Activated CD8-positive, alpha-beta T cell treated with anti-CD3 and anti-CD28 coated beads for 36 hours (primary cell): ENCODE measurements around the gene RPS6KA2. TPM values are rescaled to one million over a fixed set of nuclear protein-coding genes. Genes with fewer than 3 reads are reported as not detected.

Experiments
- ATAC-seq: fragments of 200-7000 bp; cut with Tn5 transposase; one replicate; pipeline ENCODE4 v1.10.0; 2021; ENCODE audit warnings: mild to moderate bottlenecking, moderate library complexity
- CTCF ChIA-PET: fragments of 350-600 bp; sonication (Branson Sonifier 250); formaldehyde crosslinking; loops from one replicate; lab custom pipeline; 2021; ENCODE audit warnings: antibody characterized with exemption; lab: Charles Lee
- POLR2A ChIA-PET: fragments of 350-600 bp; sonication (Branson Sonifier 250); formaldehyde crosslinking; loops from one replicate; lab custom pipeline; 2021; ENCODE audit warnings: antibody characterized with exemption; lab: Charles Lee
- DNase-seq: peaks from one replicate; pipeline ENCODE4 v3.0.0-alpha.2; 2020
- H3K27ac Mint-ChIP-seq: one replicate; pipeline ENCODE4 v1.8.0; 2021; ENCODE audit warnings: mild to moderate bottlenecking, mixed read lengths
- H3K27me3 Mint-ChIP-seq: one replicate; pipeline ENCODE4 v1.8.0; 2021; ENCODE audit warnings: mixed read lengths
- H3K36me3 Mint-ChIP-seq: one replicate; pipeline ENCODE4 v1.8.0; 2021; ENCODE audit warnings: low read depth, mixed read lengths
- H3K4me1 Mint-ChIP-seq: one replicate; pipeline ENCODE4 v1.8.0; 2021; ENCODE audit warnings: low read depth, mixed read lengths
- H3K4me3 Mint-ChIP-seq: one replicate; pipeline ENCODE4 v1.8.0; 2021; ENCODE audit warnings: mild to moderate bottlenecking, moderate library complexity, mixed read lengths
- H3K9me3 Mint-ChIP-seq: one replicate; pipeline ENCODE4 v1.8.0; 2021; ENCODE audit warnings: mixed read lengths
- intact Hi-C: fragments of 100-400 bp; cut with micrococcal nuclease; formaldehyde crosslinking; loops from one replicate; pipeline ENCODE4 v1.10.0; 2022
- total RNA-seq, 2 experiments: library from RNA; stranded (reverse); gene quantifications; one replicate each; pipeline ENCODE4 v1.2.3, GENCODE V29; 2021
- TF ChIP-seq, protein P1 (sequence below): fragments of 200-600 bp; IDR thresholded peaks from one replicate; pipeline ENCODE4 v1.8.0; 2022; ENCODE audit warnings: antibody characterized with exemption, mild to moderate bottlenecking

The RPS6KA2 gene
- total RNA-seq, 2 experiments from 2014 or later = 5.8 TPM

DNA sequence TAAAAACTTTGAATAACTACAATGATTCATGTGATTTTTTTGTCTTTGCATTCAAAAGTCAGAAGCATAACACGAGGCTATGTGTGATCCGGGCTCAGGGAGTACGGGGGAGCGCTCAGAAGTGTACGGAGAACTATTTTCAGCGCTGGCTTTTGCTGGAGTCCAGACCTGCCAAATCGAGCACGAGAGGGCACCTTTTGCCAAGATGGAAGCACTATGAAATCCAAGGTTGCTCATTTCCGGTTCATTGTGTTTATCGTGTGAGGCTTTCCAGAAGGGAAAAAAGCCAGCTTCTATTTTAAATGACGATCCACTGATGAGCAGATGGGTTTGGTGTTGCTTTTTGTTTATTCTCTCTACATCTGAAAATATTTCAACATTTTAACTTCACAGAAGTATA is 51.8 kb downstream of the RPS6KA2 start:
- peaks cover 3% of the 10 kb centered on the region for H3K36me3 Mint-ChIP-seq
- intact Hi-C loops = no loop called here
- ChIA-PET POLR2A (no interaction called here), CTCF (interaction anchor here (1.5 kb wide), 1 partner anchor 8 kb away, joined by 5 read pairs; no protein-coding TSS in a partner anchor)
- H3K9me3 Mint-ChIP-seq = peaks cover 6% of the 10 kb centered on the region
- ATAC-seq (no peak), DNase-seq (no peak)
- TF ChIP-seq, protein P1, sequence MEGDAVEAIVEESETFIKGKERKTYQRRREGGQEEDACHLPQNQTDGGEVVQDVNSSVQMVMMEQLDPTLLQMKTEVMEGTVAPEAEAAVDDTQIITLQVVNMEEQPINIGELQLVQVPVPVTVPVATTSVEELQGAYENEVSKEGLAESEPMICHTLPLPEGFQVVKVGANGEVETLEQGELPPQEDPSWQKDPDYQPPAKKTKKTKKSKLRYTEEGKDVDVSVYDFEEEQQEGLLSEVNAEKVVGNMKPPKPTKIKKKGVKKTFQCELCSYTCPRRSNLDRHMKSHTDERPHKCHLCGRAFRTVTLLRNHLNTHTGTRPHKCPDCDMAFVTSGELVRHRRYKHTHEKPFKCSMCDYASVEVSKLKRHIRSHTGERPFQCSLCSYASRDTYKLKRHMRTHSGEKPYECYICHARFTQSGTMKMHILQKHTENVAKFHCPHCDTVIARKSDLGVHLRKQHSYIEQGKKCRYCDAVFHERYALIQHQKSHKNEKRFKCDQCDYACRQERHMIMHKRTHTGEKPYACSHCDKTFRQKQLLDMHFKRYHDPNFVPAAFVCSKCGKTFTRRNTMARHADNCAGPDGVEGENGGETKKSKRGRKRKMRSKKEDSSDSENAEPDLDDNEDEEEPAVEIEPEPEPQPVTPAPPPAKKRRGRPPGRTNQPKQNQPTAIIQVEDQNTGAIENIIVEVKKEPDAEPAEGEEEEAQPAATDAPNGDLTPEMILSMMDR = no peak
- H3K4me1 Mint-ChIP-seq = no peaks in the 10 kb centered on the region
- H3K27ac Mint-ChIP-seq = no peak overlapping the region
- peaks cover 2% of the 10 kb centered on the region for H3K27me3 Mint-ChIP-seq
- H3K4me3 Mint-ChIP-seq = no peak overlapping the region

DNA sequence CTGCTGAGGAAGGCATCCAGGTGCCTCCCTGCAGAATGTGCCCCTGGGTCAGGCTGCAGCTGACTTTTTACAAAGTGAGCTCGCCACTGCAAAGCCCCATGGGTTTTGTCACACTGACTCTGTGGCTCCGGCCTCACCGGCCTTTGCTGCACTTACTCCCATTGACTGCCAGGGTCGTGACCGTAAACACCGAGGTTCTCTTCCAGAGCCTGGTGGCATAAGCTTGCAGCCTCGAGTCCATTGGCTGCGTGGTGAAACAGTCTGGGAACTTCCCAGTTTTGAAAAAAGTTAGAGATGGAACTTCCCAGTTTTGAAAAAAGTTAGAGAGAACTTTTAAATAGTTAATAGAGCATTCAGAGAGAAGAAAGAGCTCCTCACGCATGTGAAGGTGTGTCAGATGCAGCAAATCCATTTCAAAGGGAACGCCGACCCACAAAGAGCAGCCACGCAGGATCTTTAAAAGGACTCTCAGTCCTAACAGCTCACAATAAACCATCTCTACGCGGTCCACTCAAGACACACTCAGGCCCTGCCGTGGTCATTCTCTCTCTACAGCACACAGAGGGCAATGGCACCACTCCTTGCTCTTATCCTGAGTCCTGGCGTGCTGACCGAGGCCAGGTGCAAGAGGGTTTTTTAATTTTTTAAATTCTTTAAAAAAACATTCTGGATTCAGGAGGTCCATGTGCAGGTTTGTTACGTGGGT is 53.4 kb downstream of the RPS6KA2 start:
- intact Hi-C loops = no loop called here
- no peak for ATAC-seq
- H3K36me3 Mint-ChIP-seq = peaks cover 3% of the 10 kb centered on the region
- no peak for DNase-seq
- no peak overlapping the region for H3K4me3 Mint-ChIP-seq
- H3K9me3 Mint-ChIP-seq = peaks cover 6% of the 10 kb centered on the region
- H3K27me3 Mint-ChIP-seq = peaks cover 2% of the 10 kb centered on the region
- ChIA-PET POLR2A (no interaction called here), CTCF (interaction anchor here (1.5 kb wide), 1 partner anchor 9 kb away, joined by 5 read pairs; no protein-coding TSS in a partner anchor)
- TF ChIP-seq, protein P1 = no peak
- no peaks in the 10 kb centered on the region for H3K4me1 Mint-ChIP-seq
- no peak overlapping the region for H3K27ac Mint-ChIP-seq

GRCh38 chr6:166572370-166573261 is 54.4 kb downstream of the RPS6KA2 start:
- ATAC-seq (no peak), DNase-seq (no peak)
- intact Hi-C loops = no loop called here
- TF ChIP-seq, protein P1 = no peak
- no peaks in the 10 kb centered on the region for H3K4me1 Mint-ChIP-seq
- H3K9me3 Mint-ChIP-seq = peaks cover 6% of the 10 kb centered on the region
- peaks cover 2% of the 10 kb centered on the region for H3K27me3 Mint-ChIP-seq
- ChIA-PET CTCF (interaction anchor here (1.4 kb wide), 1 partner anchor 11 kb away, joined by 3 read pairs; no protein-coding TSS in a partner anchor), POLR2A (interaction anchor here (1.0 kb wide), 1 partner anchor 271 kb away, joined by 5 read pairs; no protein-coding TSS in a partner anchor)
- no peak overlapping the region for H3K27ac Mint-ChIP-seq
- peaks cover 3% of the 10 kb centered on the region for H3K36me3 Mint-ChIP-seq
- H3K4me3 Mint-ChIP-seq = no peak overlapping the region

GRCh38 chr6:166570929-166571713 is 55.9 kb downstream of the RPS6KA2 start:
- H3K4me3 Mint-ChIP-seq = no peak overlapping the region
- intact Hi-C loops = no loop called here
- TF ChIP-seq, protein P1 = no peak
- no peaks in the 10 kb centered on the region for H3K4me1 Mint-ChIP-seq
- ChIA-PET CTCF (no interaction called here), POLR2A (no interaction called here)
- peaks cover 2% of the 10 kb centered on the region for H3K9me3 Mint-ChIP-seq
- peaks cover under 1% of the 10 kb centered on the region for H3K36me3 Mint-ChIP-seq
- ATAC-seq (no peak), DNase-seq (no peak)
- H3K27me3 Mint-ChIP-seq = peaks cover 2% of the 10 kb centered on the region
- H3K27ac Mint-ChIP-seq = no peak overlapping the region
